Ramos (cell line): ENCODE results near the gene AQP3.
"Not testable (repeated sequence)": the region's sequence is repeated elsewhere in the genome, so short reads cannot be mapped to it uniquely, and the experiment has no call there.

Experiments
- in situ Hi-C: fragments of 300-500 bp; cut with MboI; formaldehyde crosslinking; loops from one replicate; pipeline ENCODE4 v1.14.3; 2022; ENCODE audit warnings: low sequenced_read_pairs; ENCODE audit not compliant: unreplicated experiment

The AQP3 gene

DNA sequence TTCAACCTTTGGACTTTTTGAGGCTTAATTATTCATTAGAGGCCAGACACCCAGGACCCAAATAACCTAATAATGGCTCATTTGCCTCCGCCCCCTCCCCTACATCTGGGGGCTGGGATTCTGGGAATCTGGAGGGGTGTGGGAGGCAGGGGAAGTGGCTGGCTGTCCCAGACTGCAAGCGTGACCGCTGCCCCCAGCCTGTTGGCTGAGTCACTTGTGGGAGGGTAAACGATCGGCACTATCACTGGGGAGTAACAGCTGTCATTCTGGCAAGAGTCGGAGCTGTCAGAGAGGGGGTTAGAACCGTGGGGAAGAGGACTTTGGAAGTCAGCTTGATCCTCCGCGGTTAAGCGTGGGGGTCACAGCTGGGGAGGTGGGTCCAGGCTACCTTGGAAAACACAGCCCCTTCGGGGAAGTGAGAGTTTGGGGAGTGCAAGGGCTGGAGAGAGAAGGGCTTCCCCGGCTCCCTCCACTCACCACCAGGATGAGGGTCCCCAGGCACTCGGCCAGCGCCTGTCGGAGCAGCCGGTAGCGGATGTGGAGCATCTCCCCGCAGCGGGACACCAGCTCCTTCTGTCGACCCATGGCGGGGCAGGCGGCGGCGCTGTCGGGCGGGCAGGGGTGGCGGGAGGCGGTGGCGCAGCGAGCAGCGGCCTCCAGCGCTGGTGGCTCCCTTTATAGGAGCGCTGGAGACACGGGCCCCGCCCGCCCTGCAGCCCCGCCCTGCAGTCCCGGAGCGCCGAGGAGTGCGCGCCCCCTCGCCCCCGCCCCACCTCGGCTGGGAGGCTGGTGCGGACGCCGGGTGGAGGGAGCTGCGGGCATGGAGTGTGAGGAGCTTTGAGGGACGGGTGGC is at the start of gene AQP3:
Gene AQP3, minus strand, starts transcription at position 648 of the 853 bp plus-strand sequence. Its CDS starts 63 bp downstream, at position 585.
- in situ Hi-C loops, result no loop called here

DNA sequence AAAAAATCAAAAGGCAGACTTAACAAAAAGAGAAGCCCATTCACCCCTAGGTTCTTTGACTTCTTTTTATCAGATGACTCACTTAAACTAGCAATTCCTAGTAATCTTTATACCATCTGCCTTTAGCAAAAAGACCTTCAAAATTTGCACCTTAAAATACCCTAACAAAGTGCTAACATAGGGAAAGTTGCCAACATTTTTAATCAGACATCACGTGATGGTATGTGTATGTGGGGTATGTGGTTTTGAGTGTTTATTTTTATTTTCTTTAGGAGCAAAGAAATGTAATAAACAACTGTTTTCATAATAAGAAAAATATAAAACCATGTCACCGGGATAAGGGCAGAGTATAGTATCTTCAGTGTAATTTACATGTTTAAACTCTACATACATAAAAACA is 46.4 kb upstream of the AQP3 start:
- in situ Hi-C loops, result not testable (repeated sequence)

DNA sequence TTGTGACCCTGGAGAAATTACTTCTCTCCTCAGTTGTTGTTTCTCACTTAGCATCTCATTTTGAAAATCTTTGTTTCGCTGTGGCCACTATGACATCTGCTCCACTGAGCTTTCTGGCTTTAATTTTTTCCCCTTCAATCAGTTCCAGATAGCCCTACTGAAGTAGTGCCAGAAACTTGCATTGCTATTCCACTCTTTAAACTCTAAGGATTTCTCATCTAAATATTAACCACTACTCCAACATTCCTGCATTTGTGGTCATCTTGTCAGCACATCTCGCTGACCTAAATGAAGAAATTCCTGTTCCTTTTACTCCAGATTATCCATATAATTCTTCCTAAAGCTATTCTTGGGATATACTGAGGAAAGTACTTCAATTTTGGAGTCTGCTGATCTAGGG is 41.7 kb upstream of the AQP3 start:
- in situ Hi-C loops, result no loop called here

DNA sequence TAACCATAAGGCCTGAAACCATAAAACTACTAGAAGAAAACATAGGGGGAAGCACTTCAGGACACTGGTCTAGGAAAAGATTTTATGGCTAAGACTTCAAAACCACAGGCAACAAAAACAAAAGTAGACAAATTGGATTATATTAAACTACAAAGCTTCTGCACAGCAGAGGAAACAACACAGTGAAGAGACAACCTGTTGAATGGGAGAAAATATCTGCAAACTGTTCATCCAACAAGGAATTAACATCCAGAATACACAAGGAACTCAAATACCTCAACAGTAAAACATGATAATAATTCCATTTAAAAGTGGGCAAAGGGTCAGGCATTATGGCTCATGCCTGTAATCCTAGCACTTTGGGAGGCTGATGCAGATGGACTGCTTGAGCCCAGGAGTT is 37.9 kb upstream of the AQP3 start:
- in situ Hi-C loops, result not testable (repeated sequence)

DNA sequence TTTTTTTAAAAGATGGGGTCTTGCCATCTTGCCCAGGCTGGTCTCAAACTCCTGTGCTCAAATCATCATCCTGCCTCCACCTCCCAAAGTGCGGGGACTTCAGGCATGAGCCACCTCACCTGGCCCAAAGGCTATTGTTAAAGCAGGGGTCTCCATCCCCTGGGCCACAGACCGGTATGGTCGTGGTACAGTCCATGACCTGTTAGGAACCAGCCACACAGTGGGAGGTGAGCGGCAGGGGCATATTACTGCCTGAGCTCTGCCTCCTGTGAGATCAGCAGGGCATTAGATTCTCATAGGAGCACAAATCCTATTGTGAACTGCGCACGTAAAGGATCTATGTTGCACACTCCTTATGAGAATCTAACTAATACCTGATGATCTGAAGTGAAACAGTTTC is 33.6 kb upstream of the AQP3 start:
- in situ Hi-C loops, result no loop called here

DNA sequence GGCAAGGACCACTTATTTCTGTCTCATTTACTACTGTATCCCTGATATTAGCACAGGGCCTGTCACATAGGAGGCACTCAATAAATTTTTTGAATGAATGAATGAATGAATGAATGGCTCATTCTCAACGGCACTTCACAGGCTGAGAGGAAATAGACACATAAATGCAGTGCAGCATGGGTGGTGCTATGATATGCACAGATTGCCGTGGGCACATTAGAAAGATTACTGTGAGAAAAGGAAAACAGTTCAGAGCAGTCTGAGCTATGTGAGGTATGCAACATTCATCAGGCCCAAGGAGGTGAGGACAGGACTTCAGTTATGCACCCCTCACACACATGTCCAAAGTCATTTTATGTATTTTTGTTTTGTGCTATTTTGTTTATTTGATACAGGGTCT is 32.7 kb upstream of the AQP3 start:
- in situ Hi-C loops, result no loop called here

DNA sequence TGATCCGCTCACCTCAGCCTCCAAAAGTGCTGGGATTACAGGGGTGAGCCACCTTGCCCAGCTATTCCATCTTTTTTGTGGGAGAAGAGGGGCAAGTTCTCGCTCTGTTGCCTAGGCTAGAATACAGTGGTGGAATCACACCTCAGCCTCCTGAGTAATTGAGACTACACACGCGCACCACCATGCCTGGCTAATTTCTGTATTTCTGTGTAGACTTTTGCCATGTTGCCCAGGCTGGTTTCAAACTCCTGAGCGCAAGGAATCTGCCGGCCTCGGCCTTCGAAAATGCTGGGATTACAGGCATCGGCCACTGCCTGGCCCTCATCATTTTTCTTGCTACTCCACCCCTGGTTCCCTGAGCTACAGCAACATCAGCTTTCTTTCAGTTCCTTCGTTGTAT is 29.1 kb upstream of the AQP3 start:
- in situ Hi-C loops, result no loop called here

DNA sequence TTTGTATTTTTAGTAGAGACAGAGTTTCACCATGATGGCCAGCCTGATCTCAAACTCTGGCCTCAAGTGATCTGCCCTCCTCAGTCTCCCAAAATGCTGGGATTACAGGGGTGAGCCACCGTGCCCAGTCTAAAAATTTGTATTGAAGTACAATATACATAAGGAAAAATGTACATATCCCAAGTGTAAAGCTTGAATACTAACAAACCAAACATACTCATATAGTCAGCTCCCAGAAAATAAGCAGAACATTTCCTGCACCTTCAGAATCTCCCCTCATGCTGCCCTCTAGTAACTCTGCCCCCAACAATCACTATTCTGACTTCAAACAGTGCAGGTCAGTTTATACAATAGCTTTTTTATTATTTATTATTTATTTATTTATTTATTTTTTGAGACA is 28.0 kb upstream of the AQP3 start:
- in situ Hi-C loops, result no loop called here

DNA sequence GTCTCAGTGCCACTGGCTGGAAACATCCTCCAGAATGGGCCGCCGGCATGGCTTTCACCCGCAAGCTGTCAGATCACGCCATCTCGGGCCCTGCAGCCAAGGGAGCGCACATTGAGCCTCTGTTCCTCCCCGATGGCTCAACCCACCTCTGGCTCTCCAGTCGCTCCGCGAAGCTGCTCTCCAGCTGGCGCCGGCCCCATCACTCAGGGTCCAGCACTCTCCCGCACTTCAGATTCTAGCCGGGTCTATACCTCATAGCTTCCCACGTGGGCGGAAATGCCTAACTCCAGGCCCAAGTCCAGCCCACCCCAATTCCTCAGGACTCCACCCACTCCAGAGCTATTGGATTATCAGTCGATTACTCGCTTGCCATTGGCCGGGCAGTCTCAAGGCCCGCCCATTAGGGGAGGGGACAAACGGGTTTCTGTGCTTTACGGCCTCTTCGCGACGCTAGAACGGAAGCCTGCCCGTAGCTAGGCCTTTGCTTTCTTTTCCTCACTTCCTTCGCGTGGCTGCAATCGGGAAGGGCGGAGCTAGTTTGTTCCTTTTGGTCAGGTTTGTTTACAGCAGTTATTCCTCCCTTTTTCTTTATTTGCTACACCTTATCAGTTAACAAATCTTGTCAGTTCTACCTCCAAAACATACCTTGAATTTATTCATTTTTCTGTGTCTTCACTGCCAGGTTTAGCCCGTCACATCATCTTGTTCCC is 26.4 kb upstream of the AQP3 start, which contains the start of gene NOL6:
Gene NOL6, minus strand, starts transcription at position 282 of the 710 bp plus-strand sequence. Its CDS starts 82 bp downstream, at position 200.
- in situ Hi-C loops, result no loop called here

DNA sequence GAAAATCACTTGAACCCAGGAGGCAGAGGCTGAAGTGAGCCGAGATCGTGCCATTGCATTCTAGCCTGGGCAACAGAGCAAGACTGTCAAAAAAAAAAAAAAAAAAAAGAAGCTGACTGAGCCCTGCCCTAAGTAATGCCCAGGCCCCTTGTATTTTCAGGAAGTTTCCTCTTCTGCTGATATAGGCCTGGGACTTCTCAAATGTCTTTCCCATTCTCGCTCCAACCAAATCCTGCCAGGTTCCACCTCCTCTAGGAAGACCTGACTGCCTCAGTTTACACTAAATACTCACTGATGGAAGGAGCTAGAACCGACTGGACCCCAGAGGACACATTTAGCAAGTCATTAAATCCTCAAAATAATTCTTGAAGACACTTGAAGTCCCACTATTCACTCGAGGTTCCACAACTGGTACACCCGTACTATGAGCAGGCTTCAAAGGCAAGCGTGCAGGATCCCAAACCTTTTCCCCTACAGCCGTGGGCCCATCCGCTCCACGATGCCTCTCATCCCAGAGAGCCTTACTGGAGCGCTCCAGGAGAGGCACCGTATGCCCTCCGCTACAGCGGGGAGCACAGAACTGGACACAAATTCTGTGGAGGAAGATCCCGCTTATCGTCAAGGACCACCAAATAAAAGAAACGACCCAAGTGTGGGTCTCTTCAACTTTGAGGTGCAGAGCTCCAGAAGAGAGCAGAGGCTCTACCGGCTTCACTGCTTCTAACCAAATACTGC is 25.7 kb upstream of the AQP3 start:
- in situ Hi-C loops, result no loop called here

DNA sequence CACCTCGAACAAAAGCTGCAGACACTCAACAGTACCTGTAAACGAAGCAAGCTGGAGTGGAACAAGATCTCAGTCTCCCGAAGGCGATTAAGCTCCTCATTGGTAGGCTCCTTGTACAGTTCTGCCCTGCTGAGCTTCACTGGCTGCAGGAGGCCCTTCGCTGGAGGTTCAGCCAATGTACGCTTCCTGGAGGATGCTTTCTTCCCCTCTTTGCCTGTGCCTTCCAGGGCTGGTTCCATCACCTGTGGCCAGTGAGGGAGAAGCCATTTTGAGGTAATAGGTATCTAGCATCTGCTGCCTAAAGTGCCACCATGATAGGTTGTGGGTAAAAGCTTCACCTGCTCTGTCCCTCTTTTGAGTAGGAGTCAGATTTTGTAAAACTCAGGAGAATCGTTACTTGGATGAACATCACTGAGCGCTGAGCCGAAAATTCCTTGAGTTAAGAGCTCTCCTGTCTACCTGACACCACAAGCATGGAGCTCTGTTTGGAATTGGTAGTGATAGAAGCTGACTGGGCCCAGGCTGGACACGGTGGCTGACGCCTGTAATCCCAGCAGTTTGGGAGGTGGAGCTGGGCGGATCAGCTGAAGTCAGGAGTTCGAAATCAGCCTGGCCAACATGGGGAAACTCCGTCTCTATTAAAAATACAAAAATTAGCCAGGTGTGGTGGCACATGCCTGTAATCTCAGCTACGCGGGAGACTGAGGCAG is 24.9 kb upstream of the AQP3 start:
- in situ Hi-C loops, result no loop called here

DNA sequence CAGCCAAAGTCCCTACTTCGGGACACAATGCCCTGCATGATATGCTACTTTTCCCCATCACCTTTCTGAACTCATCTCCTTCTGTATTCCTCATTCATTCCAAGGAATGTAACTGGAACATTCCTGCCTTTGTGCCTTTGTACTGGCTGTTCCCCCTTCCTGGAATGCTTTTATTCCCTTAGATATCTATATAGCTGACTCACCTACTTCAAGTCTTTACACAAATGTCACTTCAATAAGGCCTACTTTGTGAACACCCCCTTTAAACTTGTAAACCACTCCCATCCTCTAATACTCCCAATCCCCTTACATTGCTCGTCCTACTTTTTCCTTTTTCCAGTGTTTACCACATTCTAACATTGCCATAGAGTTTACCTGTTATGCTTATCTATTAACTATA is 24.0 kb upstream of the AQP3 start:
- in situ Hi-C loops, result no loop called here

DNA sequence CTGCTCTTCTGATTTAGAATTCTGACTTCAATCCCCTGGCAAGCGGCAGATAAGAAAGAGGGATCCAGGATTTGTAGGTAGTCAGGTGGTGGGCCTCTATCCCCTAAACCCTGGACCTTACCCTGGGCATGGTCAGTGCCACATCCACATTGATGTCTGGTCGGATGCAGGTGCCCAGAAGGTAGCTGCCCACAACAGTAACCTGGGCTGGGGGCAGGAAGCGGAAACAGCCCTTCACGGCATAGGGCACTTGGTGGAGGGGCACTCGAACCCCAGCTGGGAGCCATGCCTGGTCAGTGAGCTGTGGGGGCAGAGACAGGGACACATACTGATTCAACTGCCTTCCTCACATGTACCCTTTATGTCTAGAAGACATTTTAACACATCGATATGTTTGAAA is 22.5 kb upstream of the AQP3 start:
- in situ Hi-C loops, result loop anchor here (5.0 to 10.0 kb wide), 2 partner anchors 53 to 165 kb away; no protein-coding TSS in a partner anchor

DNA sequence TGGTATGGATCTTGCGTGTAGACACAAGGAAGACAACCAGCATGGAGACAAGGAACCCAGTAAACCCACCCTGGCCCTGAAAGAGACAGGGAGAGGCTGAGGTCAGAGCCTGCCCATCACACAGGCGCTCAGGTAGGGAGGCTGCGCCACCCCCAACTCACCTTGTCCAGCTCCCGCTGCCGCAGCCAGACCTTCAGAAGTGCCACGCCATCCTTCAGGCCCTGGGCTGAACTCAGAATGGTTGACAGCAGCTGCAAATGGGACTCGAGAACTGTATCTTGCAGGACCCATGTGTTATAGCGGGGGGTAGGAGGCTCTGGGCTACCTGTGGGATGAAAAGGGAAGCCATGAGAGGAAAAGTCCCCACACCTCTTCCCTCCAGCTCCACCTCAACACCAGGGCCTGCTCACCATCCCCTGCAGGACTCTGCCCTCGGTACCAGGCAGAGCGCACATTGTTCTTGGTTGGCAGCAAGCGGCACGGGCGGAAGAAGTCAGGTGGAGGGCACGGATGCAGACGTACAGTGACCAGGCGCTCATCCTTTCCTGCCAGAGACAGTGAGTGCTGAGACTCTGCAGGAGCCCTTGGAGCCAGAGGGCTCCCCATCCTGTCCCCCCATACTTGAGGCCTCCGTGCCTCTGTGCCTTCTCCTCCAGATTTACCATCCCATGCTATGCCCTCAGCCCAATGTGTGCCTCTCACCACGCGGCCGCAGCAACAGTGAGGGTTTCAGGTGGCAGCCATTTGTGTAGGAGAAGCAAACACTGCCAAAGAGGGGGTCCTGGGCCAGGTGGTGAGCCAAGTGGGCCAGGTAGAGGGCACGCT is 21.6 kb upstream of the AQP3 start:
- in situ Hi-C loops, result loop anchor here (5.0 to 10.0 kb wide), 2 partner anchors 52 to 164 kb away; no protein-coding TSS in a partner anchor

DNA sequence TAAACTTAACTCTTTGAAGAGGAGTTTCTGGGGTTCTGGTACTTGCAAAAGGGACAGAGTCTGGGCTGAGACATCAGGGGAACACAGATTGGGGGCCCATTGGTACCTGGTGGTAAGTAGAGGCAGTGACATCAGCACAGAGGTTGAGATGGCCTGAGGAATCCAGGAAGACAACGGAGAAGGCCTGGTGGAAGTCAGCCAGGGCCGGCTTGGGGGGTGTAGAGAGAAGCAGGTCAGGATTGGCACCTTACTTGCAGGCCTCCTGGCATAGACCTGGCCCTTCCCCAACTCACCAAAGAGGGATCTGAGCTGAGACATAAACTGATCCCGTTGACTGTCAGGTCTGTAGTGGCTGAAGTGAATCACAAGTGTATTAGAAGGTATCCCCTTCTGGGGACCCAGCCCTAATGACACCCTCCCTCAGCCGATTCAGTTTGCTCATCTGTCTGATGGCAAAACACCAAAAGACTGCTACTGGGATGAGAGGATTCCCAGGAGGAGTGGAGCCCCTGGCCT is 20.9 kb upstream of the AQP3 start:
- in situ Hi-C loops, result loop anchor here (5.0 to 10.0 kb wide), 2 partner anchors 51 to 163 kb away; no protein-coding TSS in a partner anchor

DNA sequence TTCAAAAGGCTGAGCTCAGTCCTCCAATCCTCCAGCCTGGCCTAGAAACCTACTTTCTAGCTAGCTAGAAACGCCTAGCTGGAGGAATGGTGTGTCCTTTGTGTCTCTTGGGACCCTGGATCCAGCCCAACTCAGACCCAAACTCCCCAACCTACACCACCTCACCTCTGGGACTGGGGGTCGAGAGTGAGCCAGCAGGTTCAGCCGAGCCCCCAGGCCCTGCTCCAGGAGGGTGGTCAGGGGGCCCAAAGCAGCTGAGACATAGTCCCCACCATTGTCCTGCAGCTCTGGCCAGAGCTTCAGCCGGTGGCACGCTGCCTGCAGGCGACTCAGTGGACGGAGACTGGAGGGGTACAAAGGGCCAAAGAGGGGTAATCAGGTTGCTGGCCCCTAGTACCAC is 20.1 kb upstream of the AQP3 start:
- in situ Hi-C loops, result loop anchor here (5.0 to 10.0 kb wide), 2 partner anchors 50 to 163 kb away; no protein-coding TSS in a partner anchor

DNA sequence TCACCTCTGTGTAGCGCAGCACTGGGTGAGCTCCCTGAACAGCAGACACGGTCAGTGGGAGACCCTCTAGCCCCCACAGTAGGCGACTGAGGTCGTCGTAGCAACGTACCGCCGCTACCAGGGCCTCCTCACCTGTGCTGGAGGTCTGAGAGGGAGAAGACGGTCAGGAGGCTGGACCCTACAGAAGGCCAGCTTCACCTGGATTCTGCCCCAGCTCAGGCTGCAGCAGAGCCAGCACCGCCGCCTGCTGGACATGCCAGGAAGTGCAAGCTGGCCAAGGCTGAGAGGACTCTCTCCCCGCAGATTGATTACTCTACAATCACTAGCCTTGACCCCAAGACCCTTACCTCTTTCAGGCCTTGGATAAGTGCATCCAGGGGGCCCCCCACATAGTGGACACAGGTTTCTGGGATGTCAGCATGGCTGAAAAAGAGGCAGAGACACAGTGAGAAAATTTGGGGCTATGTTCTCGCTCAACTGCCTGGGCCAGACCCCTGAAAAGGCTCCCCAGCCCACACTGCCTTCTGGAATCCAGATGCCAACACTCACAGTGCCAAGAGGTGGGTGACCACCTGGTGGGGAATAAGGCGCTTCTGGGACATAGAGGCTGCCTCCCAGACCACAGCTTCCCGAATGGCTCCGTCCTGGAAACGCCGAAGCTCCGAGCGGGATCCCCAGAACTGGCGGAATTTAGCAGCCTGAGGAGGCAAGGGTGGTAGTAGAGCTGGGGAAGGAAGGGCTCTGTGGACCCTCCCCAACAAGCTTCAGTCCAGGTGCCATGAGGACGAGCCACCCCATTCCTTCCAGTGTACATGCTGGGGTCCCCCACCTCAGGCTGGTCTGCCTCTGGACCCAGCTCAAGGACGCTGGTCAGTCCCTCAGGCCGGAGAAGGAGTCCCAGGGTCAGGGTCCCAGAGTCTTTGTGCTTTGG is 19.4 kb upstream of the AQP3 start:
- in situ Hi-C loops, result loop anchor here (5.0 to 10.0 kb wide), 2 partner anchors 50 to 162 kb away; no protein-coding TSS in a partner anchor
